GM19043 (cell line): Measurements from ENCODE around the gene TSPYL4.

ENCODE experiments used
- ATAC-seq: cut with Tn5 transposase; IDR thresholded peaks from one replicate; pipeline ENCODE4 v1.9.1; 2021; ENCODE audit warnings: low read depth; ENCODE audit not compliant: unreplicated experiment

The TSPYL4 gene

GRCh38 chr6:116271149-116271708 is 17.4 kb upstream of the TSPYL4 start:
- no peak for ATAC-seq

GRCh38 chr6:116268589-116269293 is 14.9 kb upstream of the TSPYL4 start:
- peak; percentile 81 for ATAC-seq

- ATAC-seq, result no peak
Observed at GRCh38 chr6:116267836-116268588, 14.1 kb upstream of the TSPYL4 start.

GRCh38 chr6:116266803-116267202 is 12.9 kb upstream of the TSPYL4 start:
- ATAC-seq, result no peak

- no peak for ATAC-seq
Observed at GRCh38 chr6:116265041-116265829, 11.4 kb upstream of the TSPYL4 start.

GRCh38 chr6:116263353-116263752 is 9.5 kb upstream of the TSPYL4 start:
- ATAC-seq, result no peak

- ATAC-seq, result no peak
Observed at GRCh38 chr6:116258520-116258919, 4.6 kb upstream of the TSPYL4 start.

- no peak for ATAC-seq
Observed at GRCh38 chr6:116256694-116257093, 2.8 kb upstream of the TSPYL4 start.

GRCh38 chr6:116255246-116255800 is 1.4 kb upstream of the TSPYL4 start:
- no peak for ATAC-seq

GRCh38 chr6:116254297-116255056 is 602 bp upstream of the TSPYL4 start:
- ATAC-seq, result peak; percentile 24

- no peak for ATAC-seq
Observed at GRCh38 chr6:116253188-116253504, 729 bp downstream of the TSPYL4 start.

GRCh38 chr6:116251568-116252384 is 2.1 kb downstream of the TSPYL4 start:
- no peak for ATAC-seq

GRCh38 chr6:116248577-116248976 is 5.3 kb downstream of the TSPYL4 start:
- ATAC-seq, result no peak

- no peak for ATAC-seq
Observed at GRCh38 chr6:116247285-116247684, 6.6 kb downstream of the TSPYL4 start.

GRCh38 chr6:116246089-116246488 is 7.8 kb downstream of the TSPYL4 start:
- ATAC-seq, result no peak

- no peak for ATAC-seq
Observed at GRCh38 chr6:116244284-116244683, 9.6 kb downstream of the TSPYL4 start.

GRCh38 chr6:116239856-116240255 is 14.0 kb downstream of the TSPYL4 start:
- ATAC-seq, result no peak

- no peak for ATAC-seq
Observed at GRCh38 chr6:116239256-116239655, 14.6 kb downstream of the TSPYL4 start.

- no peak for ATAC-seq
Observed at GRCh38 chr6:116238083-116238482, 15.8 kb downstream of the TSPYL4 start.
